PC-3 (cell line): Measurements from ENCODE around the gene CCDC171.

ENCODE experiments used
- EZH2 ChIP-seq: fragments of 300-600 bp; sonication (generic); IDR thresholded peaks from one replicate; pipeline ENCODE4 v1.6.1; 2017; ENCODE audit warnings: antibody characterized with exemption, mild to moderate bottlenecking, low read length; ENCODE audit not compliant: unreplicated experiment
- EZH2phosphoT487 ChIP-seq: fragments of 300-600 bp; sonication (generic); IDR thresholded peaks from 2 replicates; pipeline ENCODE4 v1.6.1; 2018; ENCODE audit warnings: mild to moderate bottlenecking, antibody characterized with exemption, low read length, borderline replicate concordance
- TF ChIP-seq, protein P1 (sequence below): fragments of 300-600 bp; sonication (generic); conservative IDR thresholded peaks from 2 replicates; pipeline ENCODE4 v1.5.1; 2017; ENCODE audit warnings: antibody characterized with exemption, low read depth, mild to moderate bottlenecking, low read length

DNA sequence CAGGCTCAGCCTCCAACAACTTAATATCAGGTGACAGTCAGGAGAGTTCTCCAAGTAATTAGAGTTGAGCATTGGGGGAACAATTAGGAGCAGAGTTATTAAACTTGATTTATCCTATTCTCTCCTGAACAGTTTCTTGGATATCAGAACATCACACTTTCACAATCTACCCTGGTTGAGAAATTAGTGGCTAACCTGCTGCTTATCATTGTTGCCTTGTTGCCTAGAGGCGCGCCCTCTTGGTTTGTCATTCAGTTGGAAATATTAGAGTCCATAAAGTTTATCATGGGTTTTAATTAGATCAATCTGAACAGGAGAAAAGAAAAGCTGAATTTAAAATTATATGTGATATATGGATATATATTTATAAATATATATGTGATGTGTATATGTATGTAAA is 291.1 kb downstream of the CCDC171 start:
- TF ChIP-seq, protein P1, sequence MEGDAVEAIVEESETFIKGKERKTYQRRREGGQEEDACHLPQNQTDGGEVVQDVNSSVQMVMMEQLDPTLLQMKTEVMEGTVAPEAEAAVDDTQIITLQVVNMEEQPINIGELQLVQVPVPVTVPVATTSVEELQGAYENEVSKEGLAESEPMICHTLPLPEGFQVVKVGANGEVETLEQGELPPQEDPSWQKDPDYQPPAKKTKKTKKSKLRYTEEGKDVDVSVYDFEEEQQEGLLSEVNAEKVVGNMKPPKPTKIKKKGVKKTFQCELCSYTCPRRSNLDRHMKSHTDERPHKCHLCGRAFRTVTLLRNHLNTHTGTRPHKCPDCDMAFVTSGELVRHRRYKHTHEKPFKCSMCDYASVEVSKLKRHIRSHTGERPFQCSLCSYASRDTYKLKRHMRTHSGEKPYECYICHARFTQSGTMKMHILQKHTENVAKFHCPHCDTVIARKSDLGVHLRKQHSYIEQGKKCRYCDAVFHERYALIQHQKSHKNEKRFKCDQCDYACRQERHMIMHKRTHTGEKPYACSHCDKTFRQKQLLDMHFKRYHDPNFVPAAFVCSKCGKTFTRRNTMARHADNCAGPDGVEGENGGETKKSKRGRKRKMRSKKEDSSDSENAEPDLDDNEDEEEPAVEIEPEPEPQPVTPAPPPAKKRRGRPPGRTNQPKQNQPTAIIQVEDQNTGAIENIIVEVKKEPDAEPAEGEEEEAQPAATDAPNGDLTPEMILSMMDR = no peak
- TF ChIP-seq EZH2phosphoT487 (no peak), EZH2 (no peak)
